Kidney epithelial cell (primary cell): ENCODE measurements around the gene IL22. TPM values are rescaled to one million over a fixed set of nuclear protein-coding genes. Genes with fewer than 3 reads are reported as not detected.

ENCODE experiments used
- DNase-seq: peaks from one replicate; pipeline ENCODE4 v3.0.0-alpha.2; 2010; ENCODE audit warnings: low read depth
- H3K27me3 ChIP-seq: 2 replicates; pipeline ENCODE4 v1.6.0; 2011; ENCODE audit warnings: low read length; ENCODE audit not compliant: control insufficient read depth, insufficient read depth
- H3K36me3 ChIP-seq: 2 replicates; pipeline ENCODE4 v1.5.1; 2011; ENCODE audit warnings: low read length; ENCODE audit not compliant: control insufficient read depth, insufficient read depth
- H3K4me3 ChIP-seq: 2 replicates; pipeline ENCODE4 v1.5.1; 2011; ENCODE audit warnings: low read depth, mild to moderate bottlenecking, control low read depth, low read length
- CTCF ChIP-seq: IDR thresholded peaks from 2 replicates; pipeline ENCODE4 v1.5.1; 2011; ENCODE audit warnings: mild to moderate bottlenecking, moderate library complexity, low read length, control low read depth, inconsistent platforms; ENCODE audit not compliant: insufficient read depth, poor library complexity, severe bottlenecking
- total RNA-seq: library from RNA; depleted of rRNA; stranded (reverse); fragments of >200 nt; gene quantifications from 2 replicates; pipeline ENCODE4 v1.2.3, GENCODE V29; 2015

The IL22 gene
- total RNA-seq, 1 donor from 2014 or later: not detected

- Histone ChIP-seq H3K27me3 (no peaks in the 10 kb centered on the region), H3K4me3 (no peak overlapping the region), H3K36me3 (no peaks in the 10 kb centered on the region)
- no peak for DNase-seq
- no peak for TF ChIP-seq CTCF
Measured at GRCh38 chr12:68271346-68271745, 17.9 kb upstream of the IL22 start.

- no peak for TF ChIP-seq CTCF
- H3K4me3 ChIP-seq: no peak overlapping the region
Measured at GRCh38 chr12:68270358-68270757, 17.0 kb upstream of the IL22 start.

GRCh38 chr12:68269779-68270178 lies 16.4 kb upstream of the IL22 start:
- Histone ChIP-seq H3K4me3 (no peak overlapping the region), H3K36me3 (no peaks in the 10 kb centered on the region), H3K27me3 (no peaks in the 10 kb centered on the region)
- TF ChIP-seq CTCF: no peak
- no peak for DNase-seq

More at GRCh38 chr12:68270358-68270757, 17.0 kb upstream of the IL22 start:
- Histone ChIP-seq H3K36me3 (no peaks in the 10 kb centered on the region), H3K27me3 (no peaks in the 10 kb centered on the region)
- DNase-seq: no peak

- Histone ChIP-seq H3K36me3 (no peaks in the 10 kb centered on the region), H3K4me3 (no peak overlapping the region), H3K27me3 (no peaks in the 10 kb centered on the region)
- no peak for TF ChIP-seq CTCF
- no peak for DNase-seq
Measured at GRCh38 chr12:68268967-68269366, 15.6 kb upstream of the IL22 start.

- DNase-seq: no peak
- TF ChIP-seq CTCF: no peak
- Histone ChIP-seq H3K27me3 (no peaks in the 10 kb centered on the region), H3K4me3 (no peak overlapping the region), H3K36me3 (no peaks in the 10 kb centered on the region)
Measured at GRCh38 chr12:68267892-68268396, 14.5 kb upstream of the IL22 start.

GRCh38 chr12:68264857-68265256 lies 11.5 kb upstream of the IL22 start:
- no peak for DNase-seq
- Histone ChIP-seq H3K4me3 (no peak overlapping the region), H3K36me3 (no peaks in the 10 kb centered on the region), H3K27me3 (no peaks in the 10 kb centered on the region)
- no peak for TF ChIP-seq CTCF
